LNCAP (cell line): ENCODE results near the gene SPATA6L.

ENCODE experiments used
- TF ChIP-seq, protein P1 (sequence below): fragments of 450-650 bp; IDR thresholded peaks from 2 replicates; pipeline ENCODE4 v1.5.1; 2017; ENCODE audit warnings: mild to moderate bottlenecking

The SPATA6L gene

DNA sequence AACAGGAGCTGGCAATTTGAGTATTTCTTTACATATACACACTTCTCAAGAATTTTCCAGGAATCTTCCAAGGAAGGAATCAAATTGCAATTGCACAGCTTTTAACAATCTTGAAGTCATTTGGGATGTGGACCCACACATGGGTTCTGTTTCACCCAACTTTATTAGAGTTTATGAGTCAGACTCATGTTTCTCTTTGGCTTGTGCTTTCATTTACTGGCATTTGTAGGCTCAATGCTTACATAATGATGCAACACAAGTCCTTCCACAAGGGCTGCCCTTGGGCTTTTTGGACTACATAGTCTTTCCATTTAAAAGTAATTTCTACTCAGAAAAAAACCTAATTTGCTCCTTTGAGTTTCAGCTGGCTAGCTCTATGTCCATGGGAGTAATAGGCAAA lies 8.5 kb upstream of the SPATA6L start:
- TF ChIP-seq, protein P1, sequence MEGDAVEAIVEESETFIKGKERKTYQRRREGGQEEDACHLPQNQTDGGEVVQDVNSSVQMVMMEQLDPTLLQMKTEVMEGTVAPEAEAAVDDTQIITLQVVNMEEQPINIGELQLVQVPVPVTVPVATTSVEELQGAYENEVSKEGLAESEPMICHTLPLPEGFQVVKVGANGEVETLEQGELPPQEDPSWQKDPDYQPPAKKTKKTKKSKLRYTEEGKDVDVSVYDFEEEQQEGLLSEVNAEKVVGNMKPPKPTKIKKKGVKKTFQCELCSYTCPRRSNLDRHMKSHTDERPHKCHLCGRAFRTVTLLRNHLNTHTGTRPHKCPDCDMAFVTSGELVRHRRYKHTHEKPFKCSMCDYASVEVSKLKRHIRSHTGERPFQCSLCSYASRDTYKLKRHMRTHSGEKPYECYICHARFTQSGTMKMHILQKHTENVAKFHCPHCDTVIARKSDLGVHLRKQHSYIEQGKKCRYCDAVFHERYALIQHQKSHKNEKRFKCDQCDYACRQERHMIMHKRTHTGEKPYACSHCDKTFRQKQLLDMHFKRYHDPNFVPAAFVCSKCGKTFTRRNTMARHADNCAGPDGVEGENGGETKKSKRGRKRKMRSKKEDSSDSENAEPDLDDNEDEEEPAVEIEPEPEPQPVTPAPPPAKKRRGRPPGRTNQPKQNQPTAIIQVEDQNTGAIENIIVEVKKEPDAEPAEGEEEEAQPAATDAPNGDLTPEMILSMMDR: no peak

- TF ChIP-seq, protein P1: no peak
These were observed 5.5 kb upstream of the SPATA6L start for GRCh38 chr9:4671737-4672136.

DNA sequence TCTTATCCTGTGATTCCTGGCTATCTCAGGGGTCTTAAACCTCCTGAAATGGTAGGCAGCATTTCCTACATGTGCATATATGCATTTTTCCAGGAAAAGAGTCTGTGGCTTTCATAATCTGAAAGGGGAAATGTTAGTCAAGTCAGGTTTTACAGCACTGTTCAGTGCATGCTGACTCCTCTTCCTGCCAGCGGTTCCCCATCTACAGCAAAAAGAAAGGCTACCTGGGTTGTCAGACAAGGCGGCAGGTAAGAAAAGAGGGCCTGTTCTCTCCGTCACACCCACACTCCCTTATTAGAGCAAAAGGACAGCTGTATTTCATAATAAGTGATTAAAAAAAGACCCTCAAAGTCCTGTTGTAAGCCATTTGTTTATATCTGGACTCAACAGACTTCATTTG lies 4.3 kb upstream of the SPATA6L start:
- TF ChIP-seq, protein P1: no peak

GRCh38 chr9:4669890-4670289 lies 3.6 kb upstream of the SPATA6L start:
- TF ChIP-seq, protein P1: no peak

GRCh38 chr9:4668604-4669003 lies 2.3 kb upstream of the SPATA6L start:
- TF ChIP-seq, protein P1: no peak

- TF ChIP-seq, protein P1: no peak
These were observed 1.4 kb upstream of the SPATA6L start for GRCh38 chr9:4667681-4668080.

GRCh38 chr9:4665357-4665756 lies 923 bp downstream of the SPATA6L start:
- TF ChIP-seq, protein P1: no peak

DNA sequence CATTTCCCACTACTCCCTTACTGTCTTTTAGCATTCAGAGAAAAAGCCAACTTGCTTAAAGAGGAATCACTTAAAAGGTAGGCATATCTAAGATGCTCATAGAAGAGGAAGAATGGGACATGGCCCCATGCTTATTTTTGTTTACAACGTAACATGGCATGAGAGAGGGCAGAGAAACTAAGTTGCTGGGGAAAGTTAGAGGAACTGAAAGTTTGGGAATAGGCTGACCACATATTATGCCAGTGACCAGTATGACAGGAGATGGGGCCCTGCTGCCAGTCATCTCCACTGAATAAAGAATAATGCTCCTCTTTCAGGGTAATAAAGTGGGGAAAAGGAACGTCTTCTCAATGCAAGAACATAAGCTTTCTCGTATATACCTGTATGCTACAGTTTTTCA lies 2.3 kb downstream of the SPATA6L start:
- TF ChIP-seq, protein P1: no peak
